GM12864 (cell line): Measurements from ENCODE around the gene HYAL1.

Experiments
- DNase-seq: peaks from one replicate; pipeline ENCODE4 v3.0.0-alpha.2; 2011; ENCODE audit warnings: low read depth
- H3K4me3 ChIP-seq: 2 replicates; pipeline ENCODE4 v1.5.1; 2011; ENCODE audit warnings: mild to moderate bottlenecking, low read depth, low read length, control low read depth
- TF ChIP-seq, protein P1 (sequence below): IDR thresholded peaks from 2 replicates; pipeline ENCODE4 v1.5.1; 2011; ENCODE audit warnings: low read depth, mild to moderate bottlenecking, moderate library complexity, low read length, control low read depth, inconsistent platforms; ENCODE audit errors: missing control alignments

HYAL1 gene

DNA sequence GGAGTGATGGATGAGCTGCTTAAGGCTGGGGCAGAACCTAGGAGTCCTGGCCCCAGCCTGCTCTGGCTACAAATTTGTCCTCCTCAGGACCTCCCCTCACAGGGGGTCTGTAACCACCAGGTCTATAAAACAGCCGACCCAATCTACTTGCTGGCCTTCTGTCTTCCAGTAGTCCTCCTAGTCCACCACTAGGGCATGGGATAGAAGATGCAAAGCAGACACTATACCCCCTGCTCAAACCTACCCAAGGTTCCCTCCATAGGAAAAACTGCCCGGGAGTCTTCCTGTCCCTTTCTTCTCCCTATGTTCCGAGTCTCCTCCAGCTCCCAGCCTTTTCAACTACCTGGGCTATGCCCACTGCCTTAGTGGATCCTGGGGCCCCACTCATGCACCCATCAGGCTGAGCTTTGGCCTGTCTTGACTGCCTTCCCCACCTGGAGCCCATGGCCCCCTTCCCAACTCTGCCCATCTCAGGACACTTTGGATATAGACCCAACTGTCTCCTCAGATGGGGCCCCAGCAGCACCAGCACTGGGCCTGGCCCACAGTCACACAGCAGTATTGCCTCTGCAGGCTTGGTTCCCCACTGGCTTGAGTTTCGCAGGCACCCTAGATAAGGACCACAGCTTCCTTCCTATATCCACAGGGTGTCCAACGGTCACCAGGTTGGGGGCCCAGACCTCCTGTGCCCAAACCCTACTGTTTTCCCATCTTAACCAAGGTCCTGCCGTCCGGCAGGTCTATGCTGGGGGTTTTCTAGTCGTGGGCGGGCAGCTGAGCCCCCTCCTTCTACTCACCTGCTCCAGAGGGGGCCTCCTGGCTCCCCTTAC, 5.3 kb downstream of the HYAL1 start:
- H3K4me3 ChIP-seq, result peak overlapping the region; percentile 75
- TF ChIP-seq, protein P1, sequence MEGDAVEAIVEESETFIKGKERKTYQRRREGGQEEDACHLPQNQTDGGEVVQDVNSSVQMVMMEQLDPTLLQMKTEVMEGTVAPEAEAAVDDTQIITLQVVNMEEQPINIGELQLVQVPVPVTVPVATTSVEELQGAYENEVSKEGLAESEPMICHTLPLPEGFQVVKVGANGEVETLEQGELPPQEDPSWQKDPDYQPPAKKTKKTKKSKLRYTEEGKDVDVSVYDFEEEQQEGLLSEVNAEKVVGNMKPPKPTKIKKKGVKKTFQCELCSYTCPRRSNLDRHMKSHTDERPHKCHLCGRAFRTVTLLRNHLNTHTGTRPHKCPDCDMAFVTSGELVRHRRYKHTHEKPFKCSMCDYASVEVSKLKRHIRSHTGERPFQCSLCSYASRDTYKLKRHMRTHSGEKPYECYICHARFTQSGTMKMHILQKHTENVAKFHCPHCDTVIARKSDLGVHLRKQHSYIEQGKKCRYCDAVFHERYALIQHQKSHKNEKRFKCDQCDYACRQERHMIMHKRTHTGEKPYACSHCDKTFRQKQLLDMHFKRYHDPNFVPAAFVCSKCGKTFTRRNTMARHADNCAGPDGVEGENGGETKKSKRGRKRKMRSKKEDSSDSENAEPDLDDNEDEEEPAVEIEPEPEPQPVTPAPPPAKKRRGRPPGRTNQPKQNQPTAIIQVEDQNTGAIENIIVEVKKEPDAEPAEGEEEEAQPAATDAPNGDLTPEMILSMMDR, result no peak
- no peak for DNase-seq

DNA sequence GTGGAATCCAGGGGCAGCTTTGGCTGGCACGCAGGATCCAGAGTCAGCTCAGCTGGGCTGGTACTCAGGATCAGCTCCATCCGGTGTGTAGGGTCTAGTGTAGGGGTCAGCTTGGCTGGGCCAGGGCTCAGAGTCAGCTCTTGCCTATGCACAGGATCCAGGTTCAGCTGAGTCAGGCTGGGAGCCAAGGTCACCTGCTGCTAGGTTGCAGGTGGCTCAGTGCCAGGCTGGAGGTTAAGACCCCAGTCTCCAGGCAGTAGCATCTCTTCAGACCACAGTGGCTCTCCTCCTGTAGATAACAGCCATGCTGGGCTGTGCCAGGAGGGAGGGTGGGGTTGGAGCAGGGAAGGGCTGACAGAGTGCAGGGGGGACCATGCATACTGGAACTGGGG, 6.0 kb downstream of the HYAL1 start:
- H3K4me3 ChIP-seq, result no peak overlapping the region
- no peak for DNase-seq
- TF ChIP-seq, protein P1, result no peak

DNA sequence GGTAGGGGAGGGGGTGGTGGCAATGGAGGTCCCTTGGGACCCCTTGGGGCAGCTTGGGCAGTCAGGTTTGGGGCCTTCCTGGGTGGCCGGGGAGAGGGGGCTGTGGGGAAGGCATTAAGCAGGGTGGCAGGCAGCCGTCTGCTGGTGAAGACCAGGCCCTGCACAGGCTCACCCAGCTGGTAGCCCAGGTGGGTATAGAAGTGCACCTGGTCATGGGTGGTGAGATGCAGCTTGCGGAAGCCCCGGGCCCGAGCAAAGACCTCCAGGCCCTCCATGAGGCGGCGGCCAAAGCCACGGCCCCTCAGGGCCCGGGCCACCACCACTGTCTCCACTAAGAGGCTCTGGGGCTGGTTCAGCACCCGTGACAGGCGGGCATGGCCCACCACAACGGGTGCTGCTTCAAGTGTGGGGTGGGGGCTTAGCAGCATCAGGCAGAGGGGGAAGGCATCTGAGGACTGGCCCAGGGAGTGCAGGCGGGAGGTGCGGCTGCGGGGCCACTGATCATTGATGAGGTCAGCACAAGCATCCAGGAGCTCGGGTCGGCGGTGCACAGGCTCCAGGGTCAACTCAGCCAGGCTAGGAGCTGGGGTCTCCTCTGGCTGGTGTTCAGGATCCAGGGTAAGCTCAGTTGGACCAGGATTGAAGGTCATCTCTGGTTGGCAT, 6.5 kb downstream of the HYAL1 start:
- TF ChIP-seq, protein P1, result no peak
- no peak for DNase-seq
- no peak overlapping the region for H3K4me3 ChIP-seq

DNA sequence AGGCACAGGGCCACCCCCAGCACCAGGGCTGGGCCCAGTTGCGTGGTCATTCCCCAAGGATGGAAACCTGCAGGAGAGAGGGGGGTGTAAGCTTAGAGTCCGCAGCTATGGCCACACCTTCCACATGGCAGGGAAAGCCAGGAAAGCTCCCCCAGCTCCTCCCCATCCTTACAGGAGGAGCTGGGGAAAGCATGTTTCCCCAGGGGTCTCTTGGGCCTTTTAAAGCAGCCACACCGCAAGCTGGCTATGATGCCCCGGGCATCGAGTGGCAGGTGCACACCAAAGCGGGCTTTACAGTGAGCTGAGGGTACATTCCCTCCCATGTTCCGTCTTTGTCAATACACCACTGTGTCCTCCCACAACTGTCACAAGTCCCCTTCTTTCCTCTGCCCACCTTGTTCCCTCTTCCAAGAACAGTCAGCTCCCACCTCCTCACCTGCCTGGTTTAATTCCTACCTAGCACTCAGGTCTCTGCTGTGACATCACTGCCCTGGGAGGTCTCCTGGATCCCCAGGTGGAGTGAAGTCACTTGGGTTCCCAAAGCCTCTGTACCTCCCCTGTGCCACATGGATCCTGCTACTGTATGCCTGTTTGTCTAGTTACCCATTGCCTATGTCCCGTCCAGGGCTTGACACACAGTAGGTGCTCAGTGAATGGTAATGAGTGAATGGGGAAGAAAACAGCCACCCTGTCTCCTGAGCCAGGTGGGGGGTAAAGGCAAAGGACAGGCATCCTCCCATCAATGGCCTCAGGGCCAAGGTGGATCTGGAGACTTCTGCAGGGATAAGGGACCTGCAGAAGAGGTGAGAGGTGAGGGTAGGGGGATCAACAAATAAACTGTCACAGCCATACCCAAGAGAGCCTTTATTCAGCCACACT, 7.6 kb downstream of the HYAL1 start:
- TF ChIP-seq, protein P1, result no peak
- H3K4me3 ChIP-seq, result no peak overlapping the region
- DNase-seq, result no peak

DNA sequence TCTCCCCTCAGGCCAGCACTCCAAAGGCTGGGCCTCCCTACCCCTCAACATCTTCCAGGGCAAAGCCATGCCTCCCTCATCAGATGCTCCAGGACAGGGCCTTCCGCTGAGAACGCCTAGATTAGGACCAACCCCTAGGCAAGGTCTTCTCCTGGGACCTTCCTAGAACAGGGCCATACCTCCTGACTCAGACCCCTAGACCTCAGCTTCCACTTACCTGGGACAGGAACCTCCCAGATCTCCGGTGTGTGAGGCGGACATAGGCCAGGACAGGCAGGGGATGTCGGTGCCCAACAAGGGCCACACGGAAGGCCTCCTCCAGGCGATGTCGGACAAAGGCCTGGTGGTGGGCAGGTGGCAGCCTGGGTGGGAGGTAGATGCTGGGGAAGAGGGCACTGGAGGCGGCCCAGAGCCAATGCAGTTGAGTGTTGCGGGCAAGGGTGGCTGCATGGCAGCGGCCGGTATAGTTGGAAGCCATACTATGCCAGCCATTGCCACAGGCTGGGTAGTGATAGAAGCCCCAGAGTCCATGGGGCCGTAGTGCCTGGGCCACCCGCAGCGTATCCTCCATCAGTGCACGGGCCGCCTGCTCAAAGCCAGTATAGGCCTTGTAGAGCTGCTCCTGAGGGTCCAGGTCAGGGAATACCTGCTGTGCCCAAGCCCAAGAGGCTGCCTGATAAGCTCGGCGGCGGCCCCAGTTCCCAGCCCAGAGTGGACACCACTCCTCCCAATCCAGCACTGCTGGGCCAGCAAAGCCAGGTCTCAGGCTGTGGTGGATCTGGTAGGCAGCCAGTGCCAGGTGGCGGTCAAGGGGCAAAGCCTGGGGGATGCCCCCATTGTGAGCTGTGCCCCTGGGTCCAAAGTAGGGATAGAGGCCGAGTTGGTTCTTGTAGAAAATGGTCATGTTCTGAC, 8.6 kb downstream of the HYAL1 start:
- DNase-seq, result no peak
- H3K4me3 ChIP-seq, result no peak overlapping the region

DNA sequence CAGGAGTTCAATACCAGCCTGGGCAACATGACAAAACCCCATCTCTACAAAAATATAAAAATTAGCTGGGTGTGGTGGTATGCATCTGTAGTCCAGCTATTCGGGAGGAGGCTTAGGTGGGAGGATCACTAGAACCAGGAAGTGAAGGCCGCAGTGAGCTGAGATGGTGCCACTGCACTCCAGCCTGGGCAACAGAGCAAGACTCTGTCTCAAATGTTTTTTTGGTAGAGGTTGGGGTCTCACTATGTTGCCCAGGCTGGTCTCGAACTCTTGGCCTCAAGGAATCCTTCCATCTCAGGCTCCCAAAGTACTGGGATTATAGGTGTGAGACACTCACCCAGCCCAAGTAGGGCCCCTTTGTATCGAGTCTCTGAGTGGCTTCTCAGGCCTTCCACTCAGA, 9.3 kb downstream of the HYAL1 start:
- H3K4me3 ChIP-seq, result no peak overlapping the region
- TF ChIP-seq, protein P1, result no peak
- no peak for DNase-seq

More for the DNA sequence above, 8.6 kb downstream of the HYAL1 start:
- TF ChIP-seq, protein P1, result no peak
